ENCODE measurements around the gene RSPH6A.

Gene RSPH6A

GRCh38 chr19:45764945-45765701 is 50.0 kb downstream of the RSPH6A start:
- ChIA-PET POLR2A (no interaction called here), CTCF (no interaction called here)
- Histone ChIP-seq H3K36me3 (ENCODE audit: control insufficient read depth in 2 of 2, insufficient read depth in 1 of 2, low read length in 2 of 2) (no peaks in the 10 kb centered on the region), H3K4me3 (ENCODE audit: low read depth, low read length) (no peak overlapping the region), H3K4me1 (ENCODE audit: control insufficient read depth, insufficient read depth, low read length) (peaks cover 19% of the 10 kb centered on the region), H3K27ac (ENCODE audit: extremely low read depth, low read depth, low read length) (no peak overlapping the region), H3K9me3 (ENCODE audit: control insufficient read depth, insufficient read depth, low read depth, low read length) (no peaks in the 10 kb centered on the region)
- TF ChIP-seq, protein P1, sequence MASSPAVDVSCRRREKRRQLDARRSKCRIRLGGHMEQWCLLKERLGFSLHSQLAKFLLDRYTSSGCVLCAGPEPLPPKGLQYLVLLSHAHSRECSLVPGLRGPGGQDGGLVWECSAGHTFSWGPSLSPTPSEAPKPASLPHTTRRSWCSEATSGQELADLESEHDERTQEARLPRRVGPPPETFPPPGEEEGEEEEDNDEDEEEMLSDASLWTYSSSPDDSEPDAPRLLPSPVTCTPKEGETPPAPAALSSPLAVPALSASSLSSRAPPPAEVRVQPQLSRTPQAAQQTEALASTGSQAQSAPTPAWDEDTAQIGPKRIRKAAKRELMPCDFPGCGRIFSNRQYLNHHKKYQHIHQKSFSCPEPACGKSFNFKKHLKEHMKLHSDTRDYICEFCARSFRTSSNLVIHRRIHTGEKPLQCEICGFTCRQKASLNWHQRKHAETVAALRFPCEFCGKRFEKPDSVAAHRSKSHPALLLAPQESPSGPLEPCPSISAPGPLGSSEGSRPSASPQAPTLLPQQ (tag by site-specific recombination; IDR thresholded peaks at IDR 0.05) = no peak
- TF ChIP-seq ZNF350 (tag by site-specific recombination; IDR thresholded peaks at IDR 0.05) (no peak), ZFHX2 (tag by site-specific recombination; conservative IDR thresholded peaks at IDR 0.05) (no peak), GLI2 (tag by site-specific recombination; IDR thresholded peaks at IDR 0.05; ENCODE audit: borderline replicate concordance, low read depth) (no peak), ZNF449 (tag by site-specific recombination; IDR thresholded peaks at IDR 0.05) (no peak), ZNF785 (tag by site-specific recombination; IDR thresholded peaks at IDR 0.05) (no peak), BCL11B (tag by site-specific recombination; IDR thresholded peaks at IDR 0.05; ENCODE audit: low read depth) (no peak; the same call in 1 of the 2 replicates), ZNF426 (tag by site-specific recombination; IDR thresholded peaks at IDR 0.05) (no peak), ZFP41 (tag by site-specific recombination; IDR thresholded peaks at IDR 0.05; ENCODE audit: borderline replicate concordance) (no peak), ZNF76 (tag by site-specific recombination; IDR thresholded peaks at IDR 0.05; ENCODE audit: borderline replicate concordance, low read depth) (no peak), ZNF677 (tag by site-specific recombination; IDR thresholded peaks at IDR 0.05) (no peak), ZNF132 (tag by site-specific recombination; IDR thresholded peaks at IDR 0.05; ENCODE audit: borderline replicate concordance) (no peak), ZNF518A (tag by site-specific recombination; conservative IDR thresholded peaks at IDR 0.05; ENCODE audit: low read depth) (no peak), HOXC10 (CRISPR knock-in tag; IDR thresholded peaks at IDR 0.05) (no peak), REPIN1 (tag by site-specific recombination; IDR thresholded peaks at IDR 0.05; ENCODE audit: low read depth) (no peak), ZNF2 (tag by site-specific recombination; IDR thresholded peaks at IDR 0.05) (no peak), YY1 (tag by site-specific recombination; IDR thresholded peaks at IDR 0.05) (no peak)
- TF ChIP-seq, protein P2, sequence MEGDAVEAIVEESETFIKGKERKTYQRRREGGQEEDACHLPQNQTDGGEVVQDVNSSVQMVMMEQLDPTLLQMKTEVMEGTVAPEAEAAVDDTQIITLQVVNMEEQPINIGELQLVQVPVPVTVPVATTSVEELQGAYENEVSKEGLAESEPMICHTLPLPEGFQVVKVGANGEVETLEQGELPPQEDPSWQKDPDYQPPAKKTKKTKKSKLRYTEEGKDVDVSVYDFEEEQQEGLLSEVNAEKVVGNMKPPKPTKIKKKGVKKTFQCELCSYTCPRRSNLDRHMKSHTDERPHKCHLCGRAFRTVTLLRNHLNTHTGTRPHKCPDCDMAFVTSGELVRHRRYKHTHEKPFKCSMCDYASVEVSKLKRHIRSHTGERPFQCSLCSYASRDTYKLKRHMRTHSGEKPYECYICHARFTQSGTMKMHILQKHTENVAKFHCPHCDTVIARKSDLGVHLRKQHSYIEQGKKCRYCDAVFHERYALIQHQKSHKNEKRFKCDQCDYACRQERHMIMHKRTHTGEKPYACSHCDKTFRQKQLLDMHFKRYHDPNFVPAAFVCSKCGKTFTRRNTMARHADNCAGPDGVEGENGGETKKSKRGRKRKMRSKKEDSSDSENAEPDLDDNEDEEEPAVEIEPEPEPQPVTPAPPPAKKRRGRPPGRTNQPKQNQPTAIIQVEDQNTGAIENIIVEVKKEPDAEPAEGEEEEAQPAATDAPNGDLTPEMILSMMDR (tag by site-specific recombination; IDR thresholded peaks at IDR 0.05) = no peak
- TF ChIP-seq, protein P3, sequence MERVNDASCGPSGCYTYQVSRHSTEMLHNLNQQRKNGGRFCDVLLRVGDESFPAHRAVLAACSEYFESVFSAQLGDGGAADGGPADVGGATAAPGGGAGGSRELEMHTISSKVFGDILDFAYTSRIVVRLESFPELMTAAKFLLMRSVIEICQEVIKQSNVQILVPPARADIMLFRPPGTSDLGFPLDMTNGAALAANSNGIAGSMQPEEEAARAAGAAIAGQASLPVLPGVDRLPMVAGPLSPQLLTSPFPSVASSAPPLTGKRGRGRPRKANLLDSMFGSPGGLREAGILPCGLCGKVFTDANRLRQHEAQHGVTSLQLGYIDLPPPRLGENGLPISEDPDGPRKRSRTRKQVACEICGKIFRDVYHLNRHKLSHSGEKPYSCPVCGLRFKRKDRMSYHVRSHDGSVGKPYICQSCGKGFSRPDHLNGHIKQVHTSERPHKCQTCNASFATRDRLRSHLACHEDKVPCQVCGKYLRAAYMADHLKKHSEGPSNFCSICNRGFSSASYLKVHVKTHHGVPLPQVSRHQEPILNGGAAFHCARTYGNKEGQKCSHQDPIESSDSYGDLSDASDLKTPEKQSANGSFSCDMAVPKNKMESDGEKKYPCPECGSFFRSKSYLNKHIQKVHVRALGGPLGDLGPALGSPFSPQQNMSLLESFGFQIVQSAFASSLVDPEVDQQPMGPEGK (tag by site-specific recombination; IDR thresholded peaks at IDR 0.05) = no peak

Data from HEK293 (cell line).